ENCODE data around the gene KIFC1.

KIFC1 gene

DNA sequence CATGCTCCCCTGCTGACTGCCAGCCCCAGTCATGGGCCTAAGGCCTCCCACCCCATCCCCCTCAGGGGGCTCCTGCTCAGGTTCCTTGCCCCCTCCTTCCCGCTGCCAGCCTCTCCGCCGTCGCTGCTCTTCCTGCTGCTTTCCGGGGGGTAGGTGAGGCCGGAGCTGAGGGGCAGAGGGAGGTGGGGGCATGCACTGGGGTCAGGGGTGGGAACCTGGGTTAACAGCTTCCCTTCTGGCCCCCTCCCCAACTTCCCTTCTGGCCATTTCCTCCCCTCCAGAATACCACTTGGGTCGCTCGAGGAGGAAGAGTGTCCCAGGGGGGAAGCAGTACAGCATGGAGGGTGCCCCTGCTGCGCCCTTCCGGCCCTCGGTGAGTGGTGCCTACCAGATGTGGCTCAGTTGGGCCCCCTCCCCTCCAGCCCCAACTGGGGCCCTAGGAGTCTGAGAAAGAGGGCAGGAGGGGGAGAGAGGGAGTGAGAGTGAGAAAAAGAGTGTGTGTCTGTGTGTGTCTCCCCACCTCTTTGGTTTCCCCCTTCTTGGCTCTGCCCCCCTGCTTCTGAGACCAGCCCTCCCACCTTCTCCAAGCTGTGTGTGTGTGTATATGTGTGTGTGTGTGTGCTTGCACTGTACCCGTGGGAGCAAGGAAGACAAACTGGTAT, 40.4 kb downstream of the KIFC1 start:
- H3K4me1 ChIP-seq (ENCODE audit: control insufficient read depth, insufficient read depth, low read length) = peaks cover 18% of the 10 kb centered on the region
- no peak overlapping the region for H3K9ac ChIP-seq (ENCODE audit: low read depth, low read length)
- H3K9me3 ChIP-seq (replicated peaks; ENCODE audit: low read length) = no peaks in the 10 kb centered on the region
- no peak overlapping the region for H3K4me3 ChIP-seq (ENCODE audit: low read length)
- H3K4me2 ChIP-seq (ENCODE audit: low read length) = no peak overlapping the region
- no peaks in the 10 kb centered on the region for H3K27me3 ChIP-seq (ENCODE audit: control insufficient read depth, insufficient read depth, low read length)
- H3K36me3 ChIP-seq (ENCODE audit: insufficient read depth, low read length) = peaks cover 15% of the 10 kb centered on the region

GRCh38 chr6:33432546-33432945, 40.9 kb downstream of the KIFC1 start:
- H3K9ac ChIP-seq (ENCODE audit: low read depth, low read length) = no peak overlapping the region
- no peak overlapping the region for H3K4me2 ChIP-seq (ENCODE audit: low read length)
- peaks cover 19% of the 10 kb centered on the region for H3K36me3 ChIP-seq (ENCODE audit: insufficient read depth, low read length)
- no peaks in the 10 kb centered on the region for H3K9me3 ChIP-seq (replicated peaks; ENCODE audit: low read length)
- no peak overlapping the region for H3K4me3 ChIP-seq (ENCODE audit: low read length)
- peaks cover 13% of the 10 kb centered on the region for H3K4me1 ChIP-seq (ENCODE audit: control insufficient read depth, insufficient read depth, low read length)
- H3K27me3 ChIP-seq (ENCODE audit: control insufficient read depth, insufficient read depth, low read length) = no peaks in the 10 kb centered on the region

DNA sequence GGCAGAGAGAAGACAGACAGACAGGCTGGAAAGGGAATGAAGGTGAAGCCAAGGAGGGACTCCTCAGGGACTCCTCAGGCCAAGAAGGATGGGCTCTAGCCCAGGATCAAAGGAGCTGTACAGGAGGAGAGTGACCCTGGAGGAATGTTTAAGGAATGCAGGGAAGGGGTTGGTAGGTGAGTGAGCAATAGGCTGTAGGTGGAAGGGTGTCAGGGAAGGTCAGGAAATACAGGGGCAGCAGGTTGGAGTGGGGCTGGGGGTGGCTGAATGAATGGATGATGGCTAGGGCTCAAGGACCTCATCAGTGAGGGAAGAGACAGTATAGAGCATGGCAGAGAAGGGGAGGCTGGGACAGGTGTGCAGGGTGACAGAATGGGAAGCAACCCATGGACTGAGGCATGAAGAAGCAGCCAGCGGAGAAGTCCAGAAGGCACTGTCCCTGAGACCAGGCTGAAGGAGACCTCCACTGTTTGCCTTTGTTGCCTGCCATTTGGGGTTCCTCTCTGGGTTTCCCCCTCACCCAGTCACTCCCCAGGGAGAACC, 41.4 kb downstream of the KIFC1 start:
- Histone ChIP-seq H3K27me3 (ENCODE audit: control insufficient read depth, insufficient read depth, low read length) (no peaks in the 10 kb centered on the region), H3K9ac (ENCODE audit: low read depth, low read length) (no peak overlapping the region), H3K4me3 (ENCODE audit: low read length) (no peak overlapping the region), H3K4me1 (ENCODE audit: control insufficient read depth, insufficient read depth, low read length) (peaks cover 13% of the 10 kb centered on the region), H3K36me3 (ENCODE audit: insufficient read depth, low read length) (peaks cover 21% of the 10 kb centered on the region), H3K4me2 (ENCODE audit: low read length) (no peak overlapping the region), H3K9me3 (replicated peaks; ENCODE audit: low read length) (no peaks in the 10 kb centered on the region)

DNA sequence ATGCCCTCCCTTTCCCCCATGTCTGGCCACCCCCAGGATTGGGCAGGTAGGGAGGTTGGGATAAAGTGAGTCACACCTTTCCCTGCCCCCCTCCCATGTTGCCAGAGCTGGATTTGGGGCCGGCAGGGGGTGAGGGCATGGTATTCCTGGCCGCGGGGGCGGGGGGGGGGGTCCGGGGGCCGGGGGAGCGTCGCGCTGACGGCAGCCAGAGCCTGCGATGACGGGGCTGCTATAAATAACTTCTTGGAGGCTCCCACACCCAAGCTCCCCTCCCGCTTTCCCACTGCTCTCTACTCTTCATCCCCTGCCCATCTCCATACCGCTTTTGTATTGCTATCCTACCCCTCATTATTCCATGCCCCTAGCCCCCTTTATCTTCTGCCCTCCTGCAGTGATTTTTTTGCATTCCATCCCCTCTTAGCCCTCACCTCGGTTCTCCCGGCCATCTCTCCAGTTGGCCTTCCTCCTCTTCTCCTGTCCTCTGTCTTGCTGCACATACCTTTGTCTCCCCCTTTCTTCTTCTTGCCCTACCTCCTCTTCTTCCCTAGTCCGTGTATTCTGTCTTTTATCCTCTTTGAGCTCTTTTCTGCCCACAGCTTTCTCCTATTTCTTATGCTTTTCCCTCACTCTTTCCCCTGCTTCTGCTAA, 42.0 kb downstream of the KIFC1 start:
- Histone ChIP-seq H3K36me3 (ENCODE audit: insufficient read depth, low read length) (peaks cover 25% of the 10 kb centered on the region), H3K4me1 (ENCODE audit: control insufficient read depth, insufficient read depth, low read length) (peaks cover 8% of the 10 kb centered on the region), H3K9ac (ENCODE audit: low read depth, low read length) (no peak overlapping the region)

DNA sequence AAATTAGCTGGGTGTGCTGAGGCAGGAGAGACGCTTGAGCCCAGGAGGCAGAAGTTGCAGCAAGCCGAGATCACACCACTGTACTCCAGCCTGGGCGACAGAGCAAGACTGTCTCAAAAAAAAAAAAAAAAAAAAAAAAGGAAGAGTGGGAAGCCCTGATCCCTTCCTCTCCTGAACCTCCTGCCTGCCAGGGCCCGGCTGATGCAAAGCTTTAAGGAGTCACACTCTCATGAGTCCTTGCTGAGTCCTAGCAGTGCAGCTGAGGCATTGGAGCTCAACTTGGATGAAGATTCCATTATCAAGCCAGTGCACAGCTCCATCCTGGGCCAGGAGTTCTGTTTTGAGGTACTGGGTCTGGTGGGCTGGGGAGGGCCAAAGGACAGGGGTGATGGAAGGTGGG, 43.3 kb downstream of the KIFC1 start:
- Histone ChIP-seq H3K4me2 (ENCODE audit: low read length) (no peak overlapping the region), H3K36me3 (ENCODE audit: insufficient read depth, low read length) (peaks cover 25% of the 10 kb centered on the region), H3K27me3 (ENCODE audit: control insufficient read depth, insufficient read depth, low read length) (no peaks in the 10 kb centered on the region), H3K4me3 (ENCODE audit: low read length) (no peak overlapping the region), H3K4me1 (ENCODE audit: control insufficient read depth, insufficient read depth, low read length) (no peaks in the 10 kb centered on the region), H3K9me3 (replicated peaks; ENCODE audit: low read length) (no peaks in the 10 kb centered on the region), H3K9ac (ENCODE audit: low read depth, low read length) (no peak overlapping the region)

More for the DNA sequence above, 42.0 kb downstream of the KIFC1 start:
- H3K27me3 ChIP-seq (ENCODE audit: control insufficient read depth, insufficient read depth, low read length) = no peaks in the 10 kb centered on the region
- no peaks in the 10 kb centered on the region for H3K9me3 ChIP-seq (replicated peaks; ENCODE audit: low read length)
- H3K4me2 ChIP-seq (ENCODE audit: low read length) = no peak overlapping the region
- no peak overlapping the region for H3K4me3 ChIP-seq (ENCODE audit: low read length)

- Histone ChIP-seq H3K27me3 (ENCODE audit: control insufficient read depth, insufficient read depth, low read length) (no peaks in the 10 kb centered on the region), H3K4me2 (ENCODE audit: low read length) (no peak overlapping the region), H3K4me1 (ENCODE audit: control insufficient read depth, insufficient read depth, low read length) (no peaks in the 10 kb centered on the region), H3K36me3 (ENCODE audit: insufficient read depth, low read length) (peaks cover 36% of the 10 kb centered on the region), H3K4me3 (ENCODE audit: low read length) (no peak overlapping the region), H3K9me3 (replicated peaks; ENCODE audit: low read length) (no peaks in the 10 kb centered on the region), H3K9ac (ENCODE audit: low read depth, low read length) (no peak overlapping the region)
Measured at GRCh38 chr6:33437666-33438065, 46.0 kb downstream of the KIFC1 start.

GRCh38 chr6:33438978-33439594, 47.5 kb downstream of the KIFC1 start:
- Histone ChIP-seq H3K9ac (ENCODE audit: low read depth, low read length) (no peak overlapping the region), H3K27me3 (ENCODE audit: control insufficient read depth, insufficient read depth, low read length) (no peaks in the 10 kb centered on the region), H3K4me1 (ENCODE audit: control insufficient read depth, insufficient read depth, low read length) (no peaks in the 10 kb centered on the region), H3K9me3 (replicated peaks; ENCODE audit: low read length) (no peaks in the 10 kb centered on the region), H3K4me3 (ENCODE audit: low read length) (no peak overlapping the region), H3K36me3 (ENCODE audit: insufficient read depth, low read length) (peaks cover 37% of the 10 kb centered on the region), H3K4me2 (ENCODE audit: low read length) (no peak overlapping the region)

DNA sequence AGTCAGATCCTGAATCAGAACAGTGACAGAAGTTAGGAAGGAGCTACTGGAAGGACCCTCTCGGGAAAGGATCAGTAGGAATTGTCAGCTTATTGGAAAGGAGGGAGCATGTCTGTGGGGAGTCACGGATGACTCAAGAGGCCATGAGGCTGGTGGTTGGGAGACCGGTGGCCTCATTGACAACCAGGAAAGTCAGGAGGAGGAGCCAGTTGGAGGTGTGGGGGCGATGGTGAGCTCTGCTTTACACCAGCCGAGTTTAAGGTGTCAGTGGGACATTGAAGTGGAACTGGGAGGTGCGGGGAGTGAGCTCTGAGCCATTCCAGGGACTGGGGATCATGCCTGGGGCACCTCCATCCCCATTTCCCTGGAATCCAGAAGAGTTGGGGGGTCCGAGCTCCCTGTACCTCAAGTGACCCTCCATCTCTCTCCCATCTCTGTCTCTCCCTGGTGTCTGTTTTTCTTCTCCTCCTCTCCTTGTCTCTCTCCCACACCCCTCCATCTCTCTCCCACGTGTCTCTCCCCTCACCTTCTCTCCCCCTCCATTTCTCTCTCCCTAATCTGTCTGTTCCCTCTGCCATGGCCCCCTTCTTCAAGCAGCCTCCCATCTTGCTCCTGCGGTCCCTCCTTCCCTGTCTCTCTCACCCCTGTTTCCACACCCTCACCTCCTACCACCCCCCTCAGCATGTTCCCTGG, 48.5 kb downstream of the KIFC1 start:
- no peaks in the 10 kb centered on the region for H3K27me3 ChIP-seq (ENCODE audit: control insufficient read depth, insufficient read depth, low read length)
- H3K9me3 ChIP-seq (replicated peaks; ENCODE audit: low read length) = no peaks in the 10 kb centered on the region
- H3K9ac ChIP-seq (ENCODE audit: low read depth, low read length) = no peak overlapping the region
- H3K4me2 ChIP-seq (ENCODE audit: low read length) = no peak overlapping the region
- no peak overlapping the region for H3K4me3 ChIP-seq (ENCODE audit: low read length)
- H3K36me3 ChIP-seq (ENCODE audit: insufficient read depth, low read length) = peaks cover 41% of the 10 kb centered on the region
- no peaks in the 10 kb centered on the region for H3K4me1 ChIP-seq (ENCODE audit: control insufficient read depth, insufficient read depth, low read length)

DNA sequence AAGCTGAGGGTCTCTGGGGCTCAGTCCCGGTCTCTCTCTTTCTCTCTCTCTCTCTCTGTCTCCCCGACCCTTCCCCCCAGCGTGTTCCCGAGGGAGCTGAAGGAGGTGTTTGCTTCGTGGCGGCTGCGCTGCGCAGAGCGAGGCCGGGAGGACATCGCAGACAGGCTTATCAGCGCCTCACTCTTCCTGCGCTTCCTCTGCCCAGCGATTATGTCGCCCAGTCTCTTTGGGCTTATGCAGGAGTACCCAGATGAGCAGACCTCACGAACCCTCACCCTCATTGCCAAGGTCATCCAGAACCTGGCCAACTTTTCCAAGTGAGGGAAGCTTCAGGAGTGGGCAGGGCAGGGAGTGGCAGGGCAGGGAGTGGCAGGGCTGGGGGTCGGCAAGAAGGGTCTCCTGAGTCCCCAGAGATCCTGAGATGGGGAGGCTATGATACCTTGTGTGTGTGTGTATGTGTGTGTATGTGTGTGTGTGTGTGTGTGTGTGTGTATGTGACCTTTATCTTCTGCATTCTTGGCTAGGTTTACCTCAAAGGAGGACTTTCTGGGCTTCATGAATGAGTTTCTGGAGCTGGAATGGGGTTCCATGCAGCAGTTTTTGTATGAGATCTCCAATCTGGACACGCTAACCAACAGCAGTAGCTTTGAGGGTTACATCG, 49.2 kb downstream of the KIFC1 start:
- peaks cover 35% of the 10 kb centered on the region for H3K36me3 ChIP-seq (ENCODE audit: insufficient read depth, low read length)
- H3K27me3 ChIP-seq (ENCODE audit: control insufficient read depth, insufficient read depth, low read length) = no peaks in the 10 kb centered on the region
- no peak overlapping the region for H3K9ac ChIP-seq (ENCODE audit: low read depth, low read length)
- no peak overlapping the region for H3K4me2 ChIP-seq (ENCODE audit: low read length)
- H3K4me1 ChIP-seq (ENCODE audit: control insufficient read depth, insufficient read depth, low read length) = no peaks in the 10 kb centered on the region
- no peaks in the 10 kb centered on the region for H3K9me3 ChIP-seq (replicated peaks; ENCODE audit: low read length)
- no peak overlapping the region for H3K4me3 ChIP-seq (ENCODE audit: low read length)

DNA sequence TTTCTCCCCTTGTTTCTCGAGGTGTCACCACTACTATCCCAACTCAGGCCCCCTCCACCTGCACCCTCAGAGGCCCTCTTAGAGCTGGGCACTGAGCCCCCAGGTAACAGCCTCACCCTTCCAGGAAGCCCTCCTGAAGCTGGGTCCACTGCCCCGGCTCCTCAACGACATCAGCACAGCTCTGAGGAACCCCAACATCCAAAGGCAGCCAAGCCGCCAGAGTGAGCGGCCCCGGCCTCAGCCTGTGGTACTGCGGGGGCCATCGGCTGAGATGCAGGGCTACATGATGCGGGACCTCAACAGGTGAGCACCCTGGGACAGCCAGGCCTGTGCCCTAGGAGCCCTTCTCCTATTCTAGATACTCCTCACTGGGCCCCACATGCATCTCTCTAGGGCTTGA, 49.8 kb downstream of the KIFC1 start:
- Histone ChIP-seq H3K9me3 (replicated peaks; ENCODE audit: low read length) (no peaks in the 10 kb centered on the region), H3K27me3 (ENCODE audit: control insufficient read depth, insufficient read depth, low read length) (no peaks in the 10 kb centered on the region), H3K4me3 (ENCODE audit: low read length) (no peak overlapping the region), H3K9ac (ENCODE audit: low read depth, low read length) (no peak overlapping the region), H3K4me1 (ENCODE audit: control insufficient read depth, insufficient read depth, low read length) (no peaks in the 10 kb centered on the region), H3K4me2 (ENCODE audit: low read length) (no peak overlapping the region), H3K36me3 (ENCODE audit: insufficient read depth, low read length) (peaks cover 32% of the 10 kb centered on the region)

- no peak overlapping the region for H3K9ac ChIP-seq (ENCODE audit: low read depth, low read length)
- H3K36me3 ChIP-seq (ENCODE audit: insufficient read depth, low read length) = peaks cover 28% of the 10 kb centered on the region
- no peaks in the 10 kb centered on the region for H3K27me3 ChIP-seq (ENCODE audit: control insufficient read depth, insufficient read depth, low read length)
- H3K9me3 ChIP-seq (replicated peaks; ENCODE audit: low read length) = no peaks in the 10 kb centered on the region
- no peak overlapping the region for H3K4me2 ChIP-seq (ENCODE audit: low read length)
- no peak overlapping the region for H3K4me3 ChIP-seq (ENCODE audit: low read length)
- H3K4me1 ChIP-seq (ENCODE audit: control insufficient read depth, insufficient read depth, low read length) = no peaks in the 10 kb centered on the region
Measured at GRCh38 chr6:33442283-33442682, 50.7 kb downstream of the KIFC1 start.
